Fibroblast of lung (primary cell): Measurements from ENCODE around the gene REEP1.

Source experiments
- CTCF ChIP-seq, 2 donors: IDR thresholded peaks in 1 of 2; conservative IDR thresholded peaks in 1 of 2; 1 replicate in 1 of 2; 2 replicates in 1 of 2; pipeline ENCODE4 v1.5.1; 2011 to 2012; ENCODE audit warnings: low read length in 2 of 2, control low read depth in 1 of 2, inconsistent platforms in 1 of 2, low read depth in 1 of 2, mild to moderate bottlenecking in 1 of 2
- EZH2 ChIP-seq: IDR thresholded peaks from 2 replicates; pipeline ENCODE4 v1.5.1; 2012; ENCODE audit warnings: low read length, control low read depth, mild to moderate bottlenecking; ENCODE audit errors: missing control alignments

- no peak for TF ChIP-seq CTCF (conservative IDR thresholded peaks at IDR 0.05 in 1 of 2, IDR thresholded peaks at IDR 0.05 in 1 of 2; ENCODE audit: low read depth in 1 of 2, low read length in 2 of 2)
- no peak for TF ChIP-seq EZH2
Observed at GRCh38 chr2:86296947-86297346, 40.5 kb downstream of the REEP1 start.
